H1 (cell line): ENCODE measurements around the gene PEX14. TPM values are rescaled to one million over a fixed set of nuclear protein-coding genes. Genes with fewer than 3 reads are reported as not detected.

Experiments
- GABPA ChIP-seq: IDR thresholded peaks from 2 replicates; pipeline ENCODE4 v1.6.1; 2011; ENCODE audit warnings: mild to moderate bottlenecking, low read length, moderate library complexity, borderline replicate concordance; ENCODE audit not compliant: insufficient read depth
- JUN ChIP-seq: IDR thresholded peaks from 2 replicates; pipeline ENCODE4 v1.6.1; 2011; ENCODE audit warnings: low read depth, mild to moderate bottlenecking, improper control_type of control experiment, low read length
- RNF2 ChIP-seq: fragments of 200-900, 300-1000 bp; sonication (generic); IDR thresholded peaks from 2 replicates; pipeline ENCODE4 v1.7.1; 2016; ENCODE audit warnings: borderline replicate concordance, low read depth, mild to moderate bottlenecking, antibody characterized with exemption, low read length; ENCODE audit not compliant: poor library complexity, severe bottlenecking; ENCODE audit errors: missing control alignments
- RXRA ChIP-seq: IDR thresholded peaks from 2 replicates; pipeline ENCODE4 v1.6.1; 2011; ENCODE audit warnings: low read depth, mild to moderate bottlenecking, low read length, moderate library complexity; ENCODE audit not compliant: insufficient read depth
- polyA plus RNA-seq, 7 experiments: library from polyadenylated mRNA; depleted of rRNA in 3 of 7; stranded (reverse) in 5 of 7; unstranded in 2 of 7; fragments of >200 nt in 5 of 7; fragments of 200-250 nt in 2 of 7; gene quantifications; 1 replicate in 5 of 7; 2 replicates in 1 of 7; 4 replicates in 1 of 7; pipeline versions ENCODE4 v1.2.1 to v1.2.3, GENCODE V29; 2011 to 2013; ENCODE audit warnings: missing spikeins in 2 of 7, mixed read lengths in 2 of 7
- total RNA-seq: library from RNA; stranded (reverse); fragmentation: NEBNext Ultra II Directional; extraction: Animal tissue kit (Norgen Biotek cat#: 25700); gene quantifications from 2 replicates; pipeline ENCODE4 v1.2.1, GENCODE V29; 2021
- TF ChIP-seq, protein P1 (sequence below), 3 experiments: IDR thresholded peaks; 1 replicate in 2 of 3; 2 replicates in 1 of 3; pipeline versions ENCODE4 v1.5.1 to v1.6.1; 2011; ENCODE audit warnings: low read length in 3 of 3, mild to moderate bottlenecking in 3 of 3, inconsistent platforms in 2 of 3, low read depth in 1 of 3, moderate library complexity in 1 of 3; ENCODE audit not compliant: insufficient read depth in 1 of 3; ENCODE audit errors: control extremely low read depth in 1 of 3

The PEX14 gene
- total and polyA plus RNA-seq, 2 of the 8 experiments (the other 6 are each of a cell fraction or from before 2014, with no cell fraction given), result 13.0 to 19.8 TPM

DNA sequence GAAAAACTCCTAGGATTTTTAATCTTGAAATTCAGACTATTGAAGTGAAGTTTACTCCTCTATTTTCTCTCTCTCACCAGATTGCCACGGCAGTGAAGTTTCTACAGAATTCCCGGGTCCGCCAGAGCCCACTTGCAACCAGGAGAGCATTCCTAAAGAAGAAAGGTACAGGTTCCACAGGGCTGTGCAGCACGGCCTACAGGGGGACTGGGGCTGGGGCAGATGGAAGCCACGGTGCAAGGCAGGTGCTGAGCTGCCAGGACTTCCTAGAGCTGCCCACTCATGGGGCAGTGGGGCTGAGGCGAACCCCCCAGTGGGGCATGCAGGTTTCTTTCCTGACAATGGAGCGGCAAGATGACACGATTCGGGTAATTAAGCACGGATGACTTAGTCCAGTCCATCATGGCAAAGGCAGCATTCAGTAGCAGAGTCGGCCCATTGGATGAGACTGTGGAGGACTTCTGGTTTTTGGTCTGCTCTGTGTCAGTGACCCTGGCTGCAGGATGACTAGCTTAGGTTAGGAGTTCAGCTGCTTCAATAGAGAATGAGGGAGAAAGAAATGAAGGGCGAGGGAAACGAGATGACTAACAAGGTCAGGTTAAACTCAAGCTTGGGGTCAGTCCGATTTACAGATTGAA, 61.5 kb downstream of the PEX14 start (continued):
- no peak for TF ChIP-seq RNF2
- TF ChIP-seq GABPA, result 0 out of 2 replicates have a peak, but pooled peaks have one; percentile 39
- TF ChIP-seq RXRA, result no peak
- no peak for TF ChIP-seq JUN
- TF ChIP-seq, protein P1, sequence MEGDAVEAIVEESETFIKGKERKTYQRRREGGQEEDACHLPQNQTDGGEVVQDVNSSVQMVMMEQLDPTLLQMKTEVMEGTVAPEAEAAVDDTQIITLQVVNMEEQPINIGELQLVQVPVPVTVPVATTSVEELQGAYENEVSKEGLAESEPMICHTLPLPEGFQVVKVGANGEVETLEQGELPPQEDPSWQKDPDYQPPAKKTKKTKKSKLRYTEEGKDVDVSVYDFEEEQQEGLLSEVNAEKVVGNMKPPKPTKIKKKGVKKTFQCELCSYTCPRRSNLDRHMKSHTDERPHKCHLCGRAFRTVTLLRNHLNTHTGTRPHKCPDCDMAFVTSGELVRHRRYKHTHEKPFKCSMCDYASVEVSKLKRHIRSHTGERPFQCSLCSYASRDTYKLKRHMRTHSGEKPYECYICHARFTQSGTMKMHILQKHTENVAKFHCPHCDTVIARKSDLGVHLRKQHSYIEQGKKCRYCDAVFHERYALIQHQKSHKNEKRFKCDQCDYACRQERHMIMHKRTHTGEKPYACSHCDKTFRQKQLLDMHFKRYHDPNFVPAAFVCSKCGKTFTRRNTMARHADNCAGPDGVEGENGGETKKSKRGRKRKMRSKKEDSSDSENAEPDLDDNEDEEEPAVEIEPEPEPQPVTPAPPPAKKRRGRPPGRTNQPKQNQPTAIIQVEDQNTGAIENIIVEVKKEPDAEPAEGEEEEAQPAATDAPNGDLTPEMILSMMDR (IDR thresholded peaks at IDR 0.05; ENCODE audit: control extremely low read depth in 1 of 3, insufficient read depth in 1 of 3, low read depth in 1 of 3, low read length in 3 of 3), result peak in 2 of 3 experiments; percentile 11 to 13; a peak in 2 of 4 replicates
